GM19240 (cell line): ENCODE measurements around the gene LRRC37A3.
"Not testable (repeated sequence)": the region's sequence is repeated elsewhere in the genome, so short reads cannot be mapped to it uniquely, and the experiment has no call there.

Experiments
- DNase-seq: peaks from one replicate; pipeline ENCODE4 v3.0.0; 2011; ENCODE audit warnings: low spot score; ENCODE audit not compliant: insufficient read length

Gene LRRC37A3

GRCh38 chr17:64919289-64920025, at the start of gene LRRC37A3:
Gene LRRC37A3, minus strand, starts transcription at chr17:64919478. Its CDS starts 22,221 bp downstream, at chr17:64897257.
- peak; percentile 16 for DNase-seq

- peak; percentile 35 for DNase-seq
These were observed 46.6 kb upstream of the LRRC37A3 start for GRCh38 chr17:64965873-64966287.

- DNase-seq = not testable (repeated sequence)
These were observed 46.1 kb upstream of the LRRC37A3 start for GRCh38 chr17:64965256-64965872.

- no peak for DNase-seq
These were observed 45.5 kb upstream of the LRRC37A3 start for GRCh38 chr17:64964796-64965195.

- DNase-seq = not testable (repeated sequence)
These were observed 44.5 kb upstream of the LRRC37A3 start for GRCh38 chr17:64963814-64964213.

- not testable (repeated sequence) for DNase-seq
These were observed 42.5 kb upstream of the LRRC37A3 start for GRCh38 chr17:64961563-64962378.

GRCh38 chr17:64951877-64952276, 32.6 kb upstream of the LRRC37A3 start:
- no peak for DNase-seq

- DNase-seq = no peak
These were observed 31.6 kb upstream of the LRRC37A3 start for GRCh38 chr17:64950871-64951270.

- DNase-seq = no peak
These were observed 27.9 kb upstream of the LRRC37A3 start for GRCh38 chr17:64947152-64947551.

- no peak for DNase-seq
These were observed 22.5 kb upstream of the LRRC37A3 start for GRCh38 chr17:64941761-64942160.

GRCh38 chr17:64941045-64941444, 21.8 kb upstream of the LRRC37A3 start:
- DNase-seq = no peak

GRCh38 chr17:64940055-64940454, 20.8 kb upstream of the LRRC37A3 start:
- DNase-seq = no peak

GRCh38 chr17:64938925-64939474, 19.7 kb upstream of the LRRC37A3 start:
- no peak for DNase-seq

GRCh38 chr17:64938290-64938689, 19.0 kb upstream of the LRRC37A3 start:
- DNase-seq = no peak

GRCh38 chr17:64936117-64936516, 16.8 kb upstream of the LRRC37A3 start:
- DNase-seq = no peak

- not testable (repeated sequence) for DNase-seq
These were observed 15.1 kb upstream of the LRRC37A3 start for GRCh38 chr17:64934284-64934778.

- DNase-seq = not testable (repeated sequence)
These were observed 13.6 kb upstream of the LRRC37A3 start for GRCh38 chr17:64932850-64933249.

- not testable (repeated sequence) for DNase-seq
These were observed 11.1 kb upstream of the LRRC37A3 start for GRCh38 chr17:64930374-64930773.

GRCh38 chr17:64929419-64930209, 10.3 kb upstream of the LRRC37A3 start:
- DNase-seq = not testable (repeated sequence)

- not testable (repeated sequence) for DNase-seq
These were observed 9.4 kb upstream of the LRRC37A3 start for GRCh38 chr17:64928701-64929100.

GRCh38 chr17:64927444-64927843, 8.2 kb upstream of the LRRC37A3 start:
- DNase-seq = not testable (repeated sequence)
